ENCODE results near the gene ITGAD.
"Not testable (repeated sequence)": the region's sequence is repeated elsewhere in the genome, so short reads cannot be mapped to it uniquely, and the experiment has no call there.

ITGAD gene

DNA sequence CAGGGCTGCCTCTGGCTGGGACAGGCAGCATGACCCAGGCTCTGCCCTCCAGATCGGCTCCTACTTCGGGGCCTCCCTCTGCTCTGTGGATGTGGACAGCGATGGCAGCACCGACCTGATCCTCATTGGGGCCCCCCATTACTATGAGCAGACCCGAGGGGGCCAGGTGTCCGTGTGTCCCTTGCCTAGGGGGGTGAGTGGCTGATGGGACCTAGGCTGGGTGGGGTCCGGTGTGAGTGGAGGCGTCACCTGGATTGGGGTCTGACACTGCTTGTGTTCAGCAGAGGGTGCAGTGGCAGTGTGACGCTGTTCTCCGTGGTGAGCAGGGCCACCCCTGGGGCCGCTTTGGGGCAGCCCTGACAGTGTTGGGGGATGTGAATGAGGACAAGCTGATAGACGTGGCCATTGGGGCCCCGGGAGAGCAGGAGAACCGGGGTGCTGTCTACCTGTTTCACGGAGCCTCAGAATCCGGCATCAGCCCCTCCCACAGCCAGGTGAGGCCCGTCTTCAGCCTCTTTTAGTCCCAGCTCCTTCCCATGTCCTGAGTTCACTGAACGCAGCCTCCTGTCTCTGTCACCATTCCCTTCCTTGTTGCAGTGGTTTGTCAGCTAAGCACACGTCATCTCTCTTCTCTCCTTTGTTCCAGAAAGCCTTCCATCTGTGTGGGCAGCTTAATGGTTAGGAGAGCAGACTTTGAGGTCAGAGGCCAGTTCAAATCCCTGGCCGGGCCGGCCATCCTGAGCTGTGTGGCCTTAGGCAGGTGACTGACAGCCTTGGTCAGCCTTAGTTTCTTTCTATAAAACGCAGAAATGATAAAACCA lies 18.1 kb downstream of the ITGAD start:
- DNase-seq (ENCODE audit: low read depth) = no peak
- H3K4me3 ChIP-seq (replicated peaks; ENCODE audit: low read depth, low read length) = no peak overlapping the region
- TF ChIP-seq CTCF (IDR thresholded peaks at IDR 0.05; ENCODE audit: low read length, missing control alignments) = no peak

DNA sequence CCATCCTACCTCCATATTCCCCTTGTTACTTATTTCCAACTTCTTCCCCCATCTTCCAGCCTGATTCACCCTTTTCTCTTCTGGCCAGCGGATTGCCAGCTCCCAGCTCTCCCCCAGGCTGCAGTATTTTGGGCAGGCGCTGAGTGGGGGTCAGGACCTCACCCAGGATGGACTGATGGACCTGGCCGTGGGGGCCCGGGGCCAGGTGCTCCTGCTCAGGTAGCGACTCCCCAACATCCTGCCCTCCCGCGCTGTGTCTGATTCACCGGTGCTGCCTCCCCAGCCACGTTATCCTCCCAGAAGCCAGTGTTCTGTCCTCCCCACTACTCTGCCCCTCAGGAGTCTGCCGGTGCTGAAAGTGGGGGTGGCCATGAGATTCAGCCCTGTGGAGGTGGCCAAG lies 19.6 kb downstream of the ITGAD start:
- DNase-seq (ENCODE audit: low read depth) = no peak
- no peak overlapping the region for H3K4me3 ChIP-seq (replicated peaks; ENCODE audit: low read depth, low read length)
- TF ChIP-seq CTCF (IDR thresholded peaks at IDR 0.05; ENCODE audit: low read length, missing control alignments) = no peak

- no peak overlapping the region for H3K4me3 ChIP-seq (replicated peaks; ENCODE audit: low read depth, low read length)
- no peak for DNase-seq (ENCODE audit: low read depth)
- TF ChIP-seq CTCF (IDR thresholded peaks at IDR 0.05; ENCODE audit: low read length, missing control alignments) = no peak
These were observed 20.2 kb downstream of the ITGAD start for GRCh38 chr16:31413381-31413780.

DNA sequence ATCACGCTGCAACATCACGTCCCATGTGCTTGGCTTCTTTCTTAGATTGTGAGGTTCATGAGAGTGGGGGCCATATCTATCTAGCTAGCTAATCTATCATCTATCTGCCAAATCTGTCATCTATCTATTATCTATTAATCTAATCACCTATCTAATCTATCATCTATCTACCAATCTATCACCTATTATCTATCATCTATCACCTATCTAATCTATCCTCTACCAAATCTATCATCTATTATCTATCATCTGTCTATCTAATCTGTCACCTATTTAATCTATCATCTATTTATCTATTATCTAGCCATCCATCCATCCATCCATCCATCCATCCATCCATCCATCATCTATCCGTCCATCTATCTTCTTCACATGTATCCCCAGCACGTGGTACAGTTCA lies 20.8 kb downstream of the ITGAD start:
- no peak overlapping the region for H3K4me3 ChIP-seq (replicated peaks; ENCODE audit: low read depth, low read length)
- no peak for DNase-seq (ENCODE audit: low read depth)
- no peak for TF ChIP-seq CTCF (IDR thresholded peaks at IDR 0.05; ENCODE audit: low read length, missing control alignments)

DNA sequence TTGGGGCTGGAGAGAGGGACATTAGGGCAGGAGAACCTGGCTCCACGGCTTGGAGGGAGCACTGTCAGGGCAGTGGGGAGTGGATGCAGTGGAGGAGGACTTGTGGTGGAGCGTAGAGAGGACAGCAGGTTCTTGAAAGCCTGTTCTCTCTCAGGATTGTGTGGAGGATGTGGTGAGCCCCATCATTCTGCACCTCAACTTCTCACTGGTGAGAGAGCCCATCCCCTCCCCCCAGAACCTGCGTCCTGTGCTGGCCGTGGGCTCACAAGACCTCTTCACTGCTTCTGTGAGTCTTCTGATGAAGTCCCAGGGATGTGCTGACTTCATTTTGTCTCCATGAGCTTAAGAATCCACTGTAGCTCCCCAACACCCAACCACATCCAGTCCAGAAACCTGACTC lies 21.6 kb downstream of the ITGAD start:
- no peak overlapping the region for H3K4me3 ChIP-seq (replicated peaks; ENCODE audit: low read depth, low read length)
- no peak for TF ChIP-seq CTCF (IDR thresholded peaks at IDR 0.05; ENCODE audit: low read length, missing control alignments)
- DNase-seq (ENCODE audit: low read depth) = no peak

DNA sequence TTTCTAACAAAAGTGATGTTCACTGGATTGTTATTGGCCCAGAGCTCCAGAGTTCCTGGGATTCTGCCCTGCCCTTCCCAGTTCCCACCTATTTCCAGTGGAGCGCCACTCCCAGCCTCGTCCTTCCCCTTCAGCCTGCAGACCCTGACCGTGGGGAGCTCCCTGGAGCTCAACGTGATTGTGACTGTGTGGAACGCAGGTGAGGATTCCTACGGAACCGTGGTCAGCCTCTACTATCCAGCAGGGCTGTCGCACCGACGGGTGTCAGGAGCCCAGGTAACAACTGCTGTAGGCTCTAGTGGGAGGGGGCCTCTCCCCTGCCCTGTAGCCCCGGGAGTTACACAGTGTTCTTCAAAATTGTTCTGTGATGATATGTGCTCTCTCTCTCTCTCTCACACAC lies 23.2 kb downstream of the ITGAD start:
- no peak for DNase-seq (ENCODE audit: low read depth)
- no peak for TF ChIP-seq CTCF (IDR thresholded peaks at IDR 0.05; ENCODE audit: low read length, missing control alignments)
- H3K4me3 ChIP-seq (replicated peaks; ENCODE audit: low read depth, low read length) = no peak overlapping the region

DNA sequence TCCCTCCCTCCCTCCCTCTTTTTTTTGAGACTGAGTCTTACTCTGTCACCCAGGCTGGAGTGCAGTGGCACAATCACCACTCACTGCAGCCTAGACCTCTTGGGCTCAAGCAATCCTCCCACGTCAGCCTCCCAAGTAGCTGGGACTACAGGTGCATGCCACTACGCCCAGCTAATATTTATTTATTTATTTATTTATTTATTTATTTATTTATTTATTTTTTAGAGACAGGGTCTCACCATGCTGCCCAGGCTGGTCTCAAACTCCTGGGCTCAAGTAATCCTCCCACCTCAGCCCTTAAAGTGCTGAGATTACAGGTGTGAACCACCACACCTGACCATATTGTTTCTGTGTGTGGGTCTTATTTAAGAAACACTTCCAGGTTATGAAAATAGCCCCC lies 23.9 kb downstream of the ITGAD start:
- DNase-seq (ENCODE audit: low read depth); H3K4me3 ChIP-seq (replicated peaks; ENCODE audit: low read depth, low read length): not testable (repeated sequence)

Data from fibroblast of pulmonary artery (primary cell).